ENCODE data around the gene SMYD3. TPM values are rescaled to one million over a fixed set of nuclear protein-coding genes. Genes with fewer than 3 reads are reported as not detected.
"Not testable (repeated sequence)": the region's sequence is repeated elsewhere in the genome, so short reads cannot be mapped to it uniquely, and the experiment has no call there.

SMYD3 gene
- total RNA-seq, 4 donors from 2014 or later: 33.7 to 105 (median 51.4) TPM

DNA sequence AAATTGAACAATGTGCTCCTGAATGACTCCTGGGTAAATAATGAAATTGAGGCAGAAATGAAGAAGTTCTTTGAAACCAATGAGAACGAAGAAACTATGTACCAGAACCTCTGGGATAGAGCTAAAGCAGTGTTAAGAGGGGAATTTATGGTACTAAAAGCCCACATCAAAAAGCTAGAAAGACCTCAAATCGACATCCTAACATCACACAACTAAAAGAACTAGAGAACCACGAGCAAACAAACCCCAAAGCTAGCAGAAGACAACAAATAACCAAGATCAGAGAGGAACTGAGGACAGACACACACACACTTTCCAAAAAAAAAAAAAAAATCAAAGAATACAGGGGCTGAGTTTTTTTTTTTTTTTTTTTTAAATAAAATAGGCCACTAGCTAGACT, 564.2 kb downstream of the SMYD3 start:
- no peaks in the 10 kb centered on the region for H3K9me3 ChIP-seq
- intact Hi-C loops (cut with DNase I): no loop called here
- WGBS, 2 donors: 86% methylated on average over 3 of the region's 3 CpGs

DNA sequence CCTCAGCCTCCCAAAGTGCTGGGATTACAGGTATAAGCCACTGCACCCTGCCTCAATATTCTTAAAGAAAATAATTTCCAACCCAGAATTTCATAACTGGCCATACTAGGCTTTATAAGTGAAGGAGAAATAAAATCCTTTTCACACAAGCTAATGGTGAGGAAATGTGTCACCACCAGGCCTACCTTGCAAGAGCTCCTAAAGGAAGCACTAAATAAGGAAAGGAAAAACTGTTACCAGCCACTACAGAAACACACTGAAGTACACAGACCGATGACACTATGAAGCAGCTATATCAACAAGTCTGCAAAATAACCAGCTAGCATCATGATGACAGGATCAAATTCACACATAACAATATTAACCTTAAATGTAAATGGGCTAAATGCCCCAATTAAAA, 565.3 kb downstream of the SMYD3 start:
- H3K27me3 ChIP-seq; H3K36me3 ChIP-seq; intact Hi-C loops (cut with DNase I); H3K4me1 ChIP-seq; H3K27ac ChIP-seq; H3K4me3 ChIP-seq (replicated peaks in 1 of 3); H3K9me3 ChIP-seq; DNase-seq: not testable (repeated sequence)
- WGBS, 2 donors: 91 to 100% methylated on average over 1 of the region's 1 CpG

More for the DNA sequence above, 564.2 kb downstream of the SMYD3 start:
- TF ChIP-seq, protein P1, sequence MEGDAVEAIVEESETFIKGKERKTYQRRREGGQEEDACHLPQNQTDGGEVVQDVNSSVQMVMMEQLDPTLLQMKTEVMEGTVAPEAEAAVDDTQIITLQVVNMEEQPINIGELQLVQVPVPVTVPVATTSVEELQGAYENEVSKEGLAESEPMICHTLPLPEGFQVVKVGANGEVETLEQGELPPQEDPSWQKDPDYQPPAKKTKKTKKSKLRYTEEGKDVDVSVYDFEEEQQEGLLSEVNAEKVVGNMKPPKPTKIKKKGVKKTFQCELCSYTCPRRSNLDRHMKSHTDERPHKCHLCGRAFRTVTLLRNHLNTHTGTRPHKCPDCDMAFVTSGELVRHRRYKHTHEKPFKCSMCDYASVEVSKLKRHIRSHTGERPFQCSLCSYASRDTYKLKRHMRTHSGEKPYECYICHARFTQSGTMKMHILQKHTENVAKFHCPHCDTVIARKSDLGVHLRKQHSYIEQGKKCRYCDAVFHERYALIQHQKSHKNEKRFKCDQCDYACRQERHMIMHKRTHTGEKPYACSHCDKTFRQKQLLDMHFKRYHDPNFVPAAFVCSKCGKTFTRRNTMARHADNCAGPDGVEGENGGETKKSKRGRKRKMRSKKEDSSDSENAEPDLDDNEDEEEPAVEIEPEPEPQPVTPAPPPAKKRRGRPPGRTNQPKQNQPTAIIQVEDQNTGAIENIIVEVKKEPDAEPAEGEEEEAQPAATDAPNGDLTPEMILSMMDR (IDR thresholded peaks at IDR 0.05): no peak
- no peak for TF ChIP-seq POLR2A (IDR thresholded peaks at IDR 0.05)
- DNase-seq: no peak
- Histone ChIP-seq H3K27ac (no peak overlapping the region), H3K36me3 (no peaks in the 10 kb centered on the region), H3K4me3 (replicated peaks in 1 of 3) (no peak overlapping the region), H3K27me3 (no peaks in the 10 kb centered on the region), H3K4me1 (no peaks in the 10 kb centered on the region)

- Histone ChIP-seq H3K27me3 (no peaks in the 10 kb centered on the region), H3K9me3 (no peaks in the 10 kb centered on the region), H3K27ac (no peak overlapping the region), H3K36me3 (no peaks in the 10 kb centered on the region), H3K4me1 (no peaks in the 10 kb centered on the region), H3K4me3 (replicated peaks in 1 of 3) (no peak overlapping the region)
- intact Hi-C loops (cut with DNase I): no loop called here
- no peak for TF ChIP-seq POLR2A (IDR thresholded peaks at IDR 0.05)
- TF ChIP-seq, protein P1 (IDR thresholded peaks at IDR 0.05): no peak
- no peak for DNase-seq
- WGBS, 2 donors: 62 to 68% methylated on average over 7 of the region's 8 CpGs
These were observed 567.2 kb downstream of the SMYD3 start for GRCh38 chr1:245939756-245940345.

DNA sequence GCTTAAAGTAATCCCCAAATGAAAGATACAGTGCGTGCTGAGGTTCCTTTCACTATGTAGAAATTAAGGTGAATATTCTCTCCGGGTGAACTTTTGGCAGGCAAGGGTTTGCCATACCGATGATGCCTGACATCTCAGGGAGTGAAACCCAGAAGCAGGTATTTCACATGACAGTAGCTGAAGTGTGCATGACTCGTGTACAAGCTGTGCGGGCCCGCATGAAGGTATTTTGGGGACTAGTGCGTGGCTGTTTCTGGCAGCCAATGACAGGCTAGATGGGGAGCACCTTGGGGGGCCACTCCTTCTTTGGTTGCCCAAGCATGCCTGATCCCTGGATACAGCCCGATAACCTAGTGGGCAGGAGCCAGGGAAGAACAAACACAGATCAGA, 569.0 kb downstream of the SMYD3 start:
- no peaks in the 10 kb centered on the region for H3K36me3 ChIP-seq
- 73 to 78% methylated on average over 8 of the region's 8 CpGs for WGBS, 2 donors
- no peak overlapping the region for H3K4me3 ChIP-seq (replicated peaks in 1 of 3)
- H3K4me1 ChIP-seq: no peaks in the 10 kb centered on the region
- TF ChIP-seq, protein P1 (IDR thresholded peaks at IDR 0.05): no peak
- TF ChIP-seq POLR2A (IDR thresholded peaks at IDR 0.05): no peak
- no peaks in the 10 kb centered on the region for H3K9me3 ChIP-seq
- H3K27me3 ChIP-seq: no peaks in the 10 kb centered on the region
- intact Hi-C loops (cut with DNase I): no loop called here
- DNase-seq: peak; percentile 14 to 26
- H3K27ac ChIP-seq: no peak overlapping the region

DNA sequence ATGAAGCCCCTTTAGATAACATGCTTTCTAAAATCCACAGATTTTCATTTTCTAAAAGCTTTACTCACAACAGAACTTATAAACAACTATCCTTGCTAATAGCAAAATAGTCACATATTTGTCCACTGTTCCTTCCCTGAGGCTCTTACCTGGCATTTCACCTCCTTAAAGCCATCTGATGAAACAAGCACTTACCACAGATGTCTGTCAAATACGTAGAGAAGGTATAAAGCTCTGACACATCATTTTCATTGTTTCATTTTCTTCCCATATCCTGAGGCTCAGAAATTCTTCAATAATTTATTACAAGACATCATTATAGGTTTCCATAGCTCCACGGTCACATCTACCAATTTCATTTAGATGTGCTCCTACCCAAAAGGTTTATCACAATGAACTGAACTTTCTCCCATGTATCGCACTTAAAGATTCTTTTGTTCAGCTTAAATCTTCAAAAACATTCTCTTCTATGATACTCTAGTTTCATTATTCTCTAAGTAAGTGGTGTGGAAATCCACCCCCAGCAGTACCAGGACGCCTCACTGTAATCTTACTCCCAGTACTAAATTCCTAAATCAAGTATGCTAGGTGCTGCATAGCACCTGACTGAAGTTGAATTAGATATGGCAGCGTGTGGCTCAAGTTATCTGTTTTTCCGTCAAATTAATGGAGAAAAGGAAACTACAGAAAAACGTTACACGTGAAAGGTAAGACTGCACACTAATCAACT, 569.6 kb downstream of the SMYD3 start:
- H3K27me3 ChIP-seq: no peaks in the 10 kb centered on the region
- 94 to 97% methylated on average over 8 of the region's 8 CpGs for WGBS, 2 donors
- no peak overlapping the region for H3K4me3 ChIP-seq (replicated peaks in 1 of 3)
- intact Hi-C loops (cut with DNase I): no loop called here
- no peaks in the 10 kb centered on the region for H3K4me1 ChIP-seq
- DNase-seq: no peak
- no peaks in the 10 kb centered on the region for H3K36me3 ChIP-seq
- TF ChIP-seq, protein P1 (IDR thresholded peaks at IDR 0.05): no peak
- TF ChIP-seq POLR2A (IDR thresholded peaks at IDR 0.05): no peak
- no peak overlapping the region for H3K27ac ChIP-seq
- H3K9me3 ChIP-seq: no peaks in the 10 kb centered on the region
